Nephron (organoid): Measurements from ENCODE around the gene KRT83.

ENCODE experiments used
- H3K27ac Mint-ChIP-seq, 3 experiments: 2 replicates each; pipeline ENCODE4 v1.8.0; 2020; ENCODE audit warnings: mixed read lengths in 3 of 3, mild to moderate bottlenecking in 2 of 3, moderate library complexity in 1 of 3
- H3K27me3 Mint-ChIP-seq: 2 replicates; pipeline ENCODE4 v1.8.0; 2021; ENCODE audit warnings: low read depth, mild to moderate bottlenecking, moderate library complexity, mixed read lengths
- H3K36me3 Mint-ChIP-seq: 2 replicates; pipeline ENCODE4 v1.8.0; 2020; ENCODE audit warnings: low read depth, mixed read lengths
- H3K4me1 Mint-ChIP-seq: 2 replicates; pipeline ENCODE4 v1.8.0; 2020; ENCODE audit warnings: mixed read lengths
- H3K4me3 Mint-ChIP-seq, 3 experiments: 2 replicates each; pipeline ENCODE4 v1.8.0; 2020; ENCODE audit warnings: mild to moderate bottlenecking in 3 of 3, mixed read lengths in 3 of 3, moderate library complexity in 2 of 3
- H3K9me3 Mint-ChIP-seq: 2 replicates; pipeline ENCODE4 v1.8.0; 2020; ENCODE audit warnings: mixed read lengths
- CTCF ChIP-seq, 3 experiments: fragments of 200-600 bp; sonication (generic); IDR thresholded peaks; one replicate each; pipeline ENCODE4 v1.5.0; 2021; ENCODE audit warnings: antibody characterized with exemption in 3 of 3; ENCODE audit not compliant: unreplicated experiment in 3 of 3

The KRT83 gene

GRCh38 chr12:52278575-52279421, 42.4 kb downstream of the KRT83 start:
- TF ChIP-seq CTCF (IDR thresholded peaks at IDR 0.05; ENCODE audit: unreplicated experiment in 3 of 3), result peak; percentile 94 to 99 (median 97)
- Mint-ChIP-seq H3K9me3 (no peaks in the 10 kb centered on the region), H3K4me1 (peaks cover 31% of the 10 kb centered on the region), H3K4me3 (peak overlapping the region; percentile 72 to 76 (median 75)), H3K27ac (no peak overlapping the region), H3K36me3 (no peaks in the 10 kb centered on the region), H3K27me3 (peaks cover 59% of the 10 kb centered on the region)

- Mint-ChIP-seq H3K4me1 (peaks cover 31% of the 10 kb centered on the region), H3K4me3 (no peak overlapping the region), H3K27ac (no peak overlapping the region), H3K9me3 (no peaks in the 10 kb centered on the region), H3K27me3 (peaks cover 61% of the 10 kb centered on the region), H3K36me3 (no peaks in the 10 kb centered on the region)
- TF ChIP-seq CTCF (IDR thresholded peaks at IDR 0.05; ENCODE audit: unreplicated experiment in 3 of 3), result no peak
Measured at GRCh38 chr12:52277486-52278245, 43.5 kb downstream of the KRT83 start.

- Mint-ChIP-seq H3K36me3 (no peaks in the 10 kb centered on the region), H3K4me3 (no peak overlapping the region), H3K4me1 (peaks cover 25% of the 10 kb centered on the region), H3K9me3 (no peaks in the 10 kb centered on the region), H3K27me3 (peaks cover 55% of the 10 kb centered on the region), H3K27ac (no peak overlapping the region)
- no peak for TF ChIP-seq CTCF (IDR thresholded peaks at IDR 0.05; ENCODE audit: unreplicated experiment in 3 of 3)
Measured at GRCh38 chr12:52275686-52276085, 45.5 kb downstream of the KRT83 start.

- Mint-ChIP-seq H3K4me1 (peaks cover 14% of the 10 kb centered on the region), H3K36me3 (no peaks in the 10 kb centered on the region), H3K27ac (no peak within 1 kb of the TSS), H3K27me3 (peaks cover 54% of the 10 kb centered on the region), H3K4me3 (no peak within 1 kb of the TSS), H3K9me3 (no peaks in the 10 kb centered on the region)
- TF ChIP-seq CTCF (IDR thresholded peaks at IDR 0.05; ENCODE audit: unreplicated experiment in 3 of 3), result no peak
Measured at GRCh38 chr12:52274521-52275120, 46.6 kb downstream of the KRT83 start, which contains the start of gene KRT86. TSS of gene KRT86 (plus strand) at chr12:52274645. CDS start at chr12:52301917, 27,272 bp downstream.

- no peak overlapping the region for H3K27ac Mint-ChIP-seq
- H3K27me3 Mint-ChIP-seq, result peaks cover 27% of the 10 kb centered on the region
- H3K36me3 Mint-ChIP-seq, result no peaks in the 10 kb centered on the region
- H3K4me3 Mint-ChIP-seq, result no peak overlapping the region
- TF ChIP-seq CTCF (IDR thresholded peaks at IDR 0.05; ENCODE audit: unreplicated experiment in 3 of 3), result no peak
- no peaks in the 10 kb centered on the region for H3K4me1 Mint-ChIP-seq
- no peaks in the 10 kb centered on the region for H3K9me3 Mint-ChIP-seq
Measured at GRCh38 chr12:52271158-52271557, 50.0 kb downstream of the KRT83 start.
